Choroid plexus epithelial cell (primary cell): ENCODE measurements around the gene ZIC2.

Source experiments
- DNase-seq: peaks from one replicate; pipeline ENCODE4 v3.0.0-alpha.2; 2010; ENCODE audit warnings: low read depth
- H3K4me3 ChIP-seq: 2 replicates; pipeline ENCODE4 v1.5.1; 2011; ENCODE audit warnings: low read depth, mild to moderate bottlenecking, control low read depth, low read length, moderate library complexity
- TF ChIP-seq, protein P1 (sequence below): conservative IDR thresholded peaks from 2 replicates; pipeline ENCODE4 v1.5.1; 2011; ENCODE audit warnings: low read depth, mild to moderate bottlenecking, control low read depth, inconsistent platforms, low read length, moderate library complexity

Gene ZIC2

DNA sequence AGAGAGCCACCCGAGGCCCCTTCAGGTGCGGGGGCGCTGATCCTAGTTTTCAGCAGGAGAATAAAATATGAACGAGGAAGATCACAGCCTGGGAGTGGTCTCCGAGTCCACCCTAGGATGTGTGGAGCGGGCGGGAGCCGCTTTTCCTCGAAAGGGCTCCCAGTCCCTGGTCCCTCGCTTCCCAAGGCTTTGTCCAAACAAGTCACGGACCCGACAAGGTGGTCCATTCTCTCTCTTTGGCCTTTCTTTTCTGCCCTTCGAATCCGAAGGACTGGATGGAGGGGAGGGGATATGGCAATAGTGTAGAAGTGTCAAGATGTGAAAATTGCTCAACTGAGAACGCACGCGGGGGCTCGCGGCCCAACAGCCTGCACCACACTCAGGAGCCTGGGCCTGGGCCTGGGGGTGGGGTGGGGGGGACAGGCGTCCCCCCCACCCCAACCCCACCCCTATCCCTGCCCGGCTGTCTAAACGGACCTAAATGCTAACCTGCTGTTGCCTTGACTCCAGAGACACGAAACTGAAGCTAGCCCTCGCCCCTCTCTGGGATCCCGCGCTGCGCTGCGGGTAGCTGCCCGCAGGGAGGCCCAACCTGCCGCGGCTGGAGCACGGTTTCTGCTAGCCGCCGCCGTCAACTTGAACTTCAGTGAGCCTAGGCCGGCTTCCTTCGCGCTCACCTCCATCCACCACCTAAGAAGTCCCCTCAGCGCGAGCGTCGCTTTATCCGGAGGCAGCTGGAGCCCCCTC is 7.1 kb downstream of the ZIC2 start:
- H3K4me3 ChIP-seq = peak overlapping the region; percentile 43
- TF ChIP-seq, protein P1, sequence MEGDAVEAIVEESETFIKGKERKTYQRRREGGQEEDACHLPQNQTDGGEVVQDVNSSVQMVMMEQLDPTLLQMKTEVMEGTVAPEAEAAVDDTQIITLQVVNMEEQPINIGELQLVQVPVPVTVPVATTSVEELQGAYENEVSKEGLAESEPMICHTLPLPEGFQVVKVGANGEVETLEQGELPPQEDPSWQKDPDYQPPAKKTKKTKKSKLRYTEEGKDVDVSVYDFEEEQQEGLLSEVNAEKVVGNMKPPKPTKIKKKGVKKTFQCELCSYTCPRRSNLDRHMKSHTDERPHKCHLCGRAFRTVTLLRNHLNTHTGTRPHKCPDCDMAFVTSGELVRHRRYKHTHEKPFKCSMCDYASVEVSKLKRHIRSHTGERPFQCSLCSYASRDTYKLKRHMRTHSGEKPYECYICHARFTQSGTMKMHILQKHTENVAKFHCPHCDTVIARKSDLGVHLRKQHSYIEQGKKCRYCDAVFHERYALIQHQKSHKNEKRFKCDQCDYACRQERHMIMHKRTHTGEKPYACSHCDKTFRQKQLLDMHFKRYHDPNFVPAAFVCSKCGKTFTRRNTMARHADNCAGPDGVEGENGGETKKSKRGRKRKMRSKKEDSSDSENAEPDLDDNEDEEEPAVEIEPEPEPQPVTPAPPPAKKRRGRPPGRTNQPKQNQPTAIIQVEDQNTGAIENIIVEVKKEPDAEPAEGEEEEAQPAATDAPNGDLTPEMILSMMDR = peak; percentile 8
- peak; percentile 61 for DNase-seq

DNA sequence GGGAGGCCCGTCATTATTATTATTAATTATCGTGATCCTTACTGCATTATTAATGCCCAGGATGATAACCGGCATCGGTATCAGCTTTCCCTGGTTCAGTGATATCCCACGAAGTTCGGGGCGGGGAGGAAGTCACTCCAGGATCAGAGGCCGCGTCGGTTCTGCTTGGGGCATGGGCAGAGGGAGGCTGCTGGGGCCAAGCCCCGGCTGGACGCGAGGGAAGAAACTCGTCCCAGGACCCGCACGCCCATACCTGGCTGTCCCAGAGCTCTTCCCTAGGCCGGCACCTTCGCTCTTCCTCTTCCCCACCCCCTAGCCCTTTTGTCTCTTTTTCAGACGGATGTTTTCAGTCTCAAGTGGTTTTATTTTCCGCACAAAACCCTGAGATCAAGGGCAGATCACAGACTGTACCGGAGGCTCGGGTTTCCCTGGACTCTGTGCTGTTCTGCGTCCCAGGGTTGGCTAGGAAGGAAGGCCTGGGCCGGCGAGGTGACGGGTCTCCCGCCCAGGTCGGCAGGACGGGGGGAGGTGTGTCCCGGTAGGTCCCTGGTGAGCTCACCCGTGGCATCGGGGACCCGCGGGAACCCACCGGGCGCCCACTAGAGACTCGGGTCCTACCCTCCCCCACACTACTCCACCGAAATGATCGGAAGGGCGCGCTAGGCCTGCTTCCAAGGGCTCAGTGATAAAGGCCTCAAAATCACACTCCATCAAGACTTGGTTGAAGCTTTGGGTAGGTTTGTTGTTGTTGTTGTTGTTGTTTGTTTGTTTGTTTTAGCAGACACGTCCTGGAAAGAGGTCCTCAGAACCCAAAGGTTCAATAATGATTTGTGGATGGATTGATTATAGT is 7.9 kb downstream of the ZIC2 start:
- peak overlapping the region; percentile 43 for H3K4me3 ChIP-seq
- TF ChIP-seq, protein P1 = no peak
- peak; percentile 77 for DNase-seq

DNA sequence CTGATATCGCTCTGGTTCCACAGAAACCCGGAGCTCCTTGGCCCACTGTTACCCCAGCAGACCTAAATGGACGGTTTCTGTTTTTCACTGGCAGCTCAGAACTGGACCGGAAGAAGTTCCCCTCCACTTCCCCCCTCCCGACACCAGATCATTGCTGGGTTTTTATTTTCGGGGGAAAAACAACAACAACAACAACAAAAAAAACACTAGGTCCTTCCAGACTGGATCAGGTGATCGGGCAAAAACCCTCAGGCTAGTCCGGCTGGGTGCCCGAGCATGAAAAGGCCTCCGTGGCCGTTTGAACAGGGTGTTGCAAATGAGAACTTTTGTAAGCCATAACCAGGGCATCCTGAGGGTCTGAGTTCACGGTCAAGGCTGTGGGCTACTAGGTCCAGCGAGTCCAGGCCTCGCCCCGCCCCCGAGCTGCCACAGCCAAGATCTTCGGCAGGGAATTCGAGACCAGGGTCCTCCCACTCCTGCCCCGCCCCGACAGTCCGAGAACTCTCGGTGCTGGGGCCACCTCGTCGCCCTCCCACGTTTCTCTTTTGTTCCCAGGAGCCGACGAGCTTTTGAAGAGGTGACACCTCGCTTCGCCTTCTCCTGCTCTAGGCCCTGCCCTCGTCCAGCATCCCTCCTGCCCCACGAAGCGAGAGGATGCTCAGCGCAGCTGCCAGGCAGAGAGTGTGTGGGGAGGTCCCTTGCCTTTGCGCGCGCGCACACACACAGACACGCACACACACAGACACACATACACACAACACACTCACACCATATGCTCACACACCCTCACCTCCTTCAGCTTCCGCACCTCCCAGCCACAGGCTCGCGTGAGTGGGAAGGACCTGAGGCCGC is 8.8 kb downstream of the ZIC2 start:
- peak overlapping the region; percentile 29 for H3K4me3 ChIP-seq
- peak; percentile 81 for DNase-seq
- TF ChIP-seq, protein P1 = no peak

DNA sequence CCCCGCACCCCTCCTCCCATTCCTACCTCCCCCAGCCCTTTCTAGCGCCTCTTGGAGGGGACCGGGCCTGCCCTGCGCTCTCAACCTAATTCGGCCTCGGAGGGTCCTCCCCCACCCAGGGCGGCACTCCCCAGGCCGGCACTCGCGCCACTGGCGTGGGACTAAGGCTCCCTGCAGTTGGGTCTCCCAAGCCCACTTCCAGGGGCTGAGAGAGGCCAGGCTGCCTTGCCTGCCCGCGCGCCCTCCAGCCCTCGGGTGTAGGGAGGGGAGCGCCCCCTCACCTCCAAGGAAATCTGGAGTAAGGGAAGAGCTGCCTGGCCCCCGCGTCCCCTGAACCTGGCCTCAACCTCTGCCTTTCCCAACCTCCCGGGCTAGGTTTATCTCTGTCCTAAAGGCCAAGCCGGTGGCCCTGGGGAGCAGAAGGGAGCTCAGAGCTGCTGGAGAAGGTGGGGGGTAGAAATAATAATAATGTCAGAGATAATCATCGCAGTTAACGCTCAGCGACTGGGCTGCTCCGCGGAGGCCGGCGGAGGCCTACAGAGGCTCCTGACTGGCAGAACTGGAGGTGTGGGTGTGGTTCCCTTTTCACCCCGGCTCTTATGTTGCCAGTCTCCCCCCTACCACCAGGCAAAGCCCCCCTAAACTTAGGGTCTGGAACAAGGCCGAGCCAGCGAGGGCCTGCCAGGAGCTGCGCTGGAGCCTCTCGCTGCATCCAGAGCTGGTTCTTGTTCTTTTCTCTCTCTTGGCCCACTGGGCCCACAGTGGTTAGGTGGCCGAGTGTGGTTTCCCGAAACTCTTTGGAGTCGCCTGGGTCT is 9.6 kb downstream of the ZIC2 start:
- DNase-seq = peak; percentile 58
- TF ChIP-seq, protein P1 = no peak
- peak overlapping the region; percentile 29 for H3K4me3 ChIP-seq

DNA sequence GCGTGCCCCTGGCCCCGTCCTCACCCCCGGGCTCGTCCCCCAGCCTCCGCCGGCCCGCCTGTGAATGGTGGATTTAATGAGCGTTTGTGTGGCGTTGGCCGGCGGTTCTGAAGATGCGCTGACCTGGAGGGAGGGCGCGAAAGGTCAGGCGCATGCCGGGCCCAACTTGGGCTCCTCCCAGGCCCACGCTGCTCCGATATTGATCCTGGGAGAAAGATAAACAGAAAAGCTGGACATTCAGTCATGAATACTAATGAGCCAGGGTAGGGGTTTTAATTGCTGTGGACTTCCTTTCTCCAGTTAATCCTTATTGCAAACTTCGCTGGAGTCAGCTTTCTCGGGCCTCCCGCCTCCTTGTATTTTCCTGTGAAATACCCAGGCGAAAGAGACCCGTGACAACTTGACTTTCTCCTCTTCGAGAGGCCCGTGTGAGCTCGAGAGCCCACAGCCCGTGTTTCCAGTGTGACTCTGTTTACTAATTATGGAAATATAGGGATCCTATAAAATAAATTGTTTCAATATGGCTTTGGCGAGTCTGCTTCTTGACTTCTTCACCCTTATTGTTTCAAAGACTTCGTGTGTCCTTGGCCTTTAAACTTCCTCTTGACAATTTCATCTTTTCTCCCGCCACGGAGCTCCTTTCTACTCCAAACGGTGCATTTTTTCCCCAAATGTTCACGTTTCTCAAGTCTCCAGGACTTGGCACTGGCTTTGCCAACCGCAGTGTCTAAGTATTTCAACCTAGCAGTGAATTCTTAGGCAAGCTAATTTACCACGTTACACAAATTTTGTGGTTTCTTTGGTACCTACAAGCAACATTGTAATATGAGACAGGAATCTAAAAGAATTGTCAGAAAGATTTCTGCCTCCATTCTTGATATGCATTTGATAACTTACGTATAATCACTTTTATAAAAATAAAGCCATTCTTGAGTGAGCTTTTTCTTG is 10.5 kb downstream of the ZIC2 start:
- peak; percentile 90 for DNase-seq
- peak overlapping the region; percentile 17 for H3K4me3 ChIP-seq
- TF ChIP-seq, protein P1 = no peak
